ENCODE results near the gene OR1N2. TPM values are rescaled to one million over a fixed set of nuclear protein-coding genes. Genes with fewer than 3 reads are reported as not detected.

OR1N2 gene
- total RNA-seq, 2 donors from 2014 or later, result 1.1 TPM; not detected in 1

DNA sequence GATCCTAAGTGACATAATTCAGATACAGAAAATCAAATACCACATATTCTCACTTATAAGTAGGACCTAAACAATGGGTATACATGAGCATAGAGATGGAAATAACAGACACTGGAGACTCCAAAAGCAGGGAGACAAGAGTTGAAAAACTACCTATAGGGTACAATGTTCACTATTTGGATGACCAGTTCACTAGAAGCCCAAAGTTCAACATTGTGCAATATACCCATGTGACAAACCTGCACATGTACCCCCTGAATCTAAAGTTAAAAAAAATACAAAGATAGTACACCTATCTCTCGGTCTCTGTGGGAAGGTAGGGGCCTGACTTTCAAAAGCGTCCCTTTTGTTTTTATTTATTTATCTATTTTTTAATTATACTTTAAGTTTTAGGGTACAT, 14.2 kb upstream of the OR1N2 start:
- DNase-seq (ENCODE audit: low spot score) (no peak), ATAC-seq (ENCODE audit: insufficient number of reproducible peaks, low FRiP score, low read depth) (no peak)
- TF ChIP-seq, protein P1, sequence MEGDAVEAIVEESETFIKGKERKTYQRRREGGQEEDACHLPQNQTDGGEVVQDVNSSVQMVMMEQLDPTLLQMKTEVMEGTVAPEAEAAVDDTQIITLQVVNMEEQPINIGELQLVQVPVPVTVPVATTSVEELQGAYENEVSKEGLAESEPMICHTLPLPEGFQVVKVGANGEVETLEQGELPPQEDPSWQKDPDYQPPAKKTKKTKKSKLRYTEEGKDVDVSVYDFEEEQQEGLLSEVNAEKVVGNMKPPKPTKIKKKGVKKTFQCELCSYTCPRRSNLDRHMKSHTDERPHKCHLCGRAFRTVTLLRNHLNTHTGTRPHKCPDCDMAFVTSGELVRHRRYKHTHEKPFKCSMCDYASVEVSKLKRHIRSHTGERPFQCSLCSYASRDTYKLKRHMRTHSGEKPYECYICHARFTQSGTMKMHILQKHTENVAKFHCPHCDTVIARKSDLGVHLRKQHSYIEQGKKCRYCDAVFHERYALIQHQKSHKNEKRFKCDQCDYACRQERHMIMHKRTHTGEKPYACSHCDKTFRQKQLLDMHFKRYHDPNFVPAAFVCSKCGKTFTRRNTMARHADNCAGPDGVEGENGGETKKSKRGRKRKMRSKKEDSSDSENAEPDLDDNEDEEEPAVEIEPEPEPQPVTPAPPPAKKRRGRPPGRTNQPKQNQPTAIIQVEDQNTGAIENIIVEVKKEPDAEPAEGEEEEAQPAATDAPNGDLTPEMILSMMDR (IDR thresholded peaks at IDR 0.05), result no peak
- Histone ChIP-seq H3K4me1 (ENCODE audit: control insufficient read depth in 1 of 2, low read depth in 2 of 2) (no peaks in the 10 kb centered on the region), H3K27ac (no peak overlapping the region), H3K9me3 (no peaks in the 10 kb centered on the region), H3K4me3 (no peak overlapping the region), H3K36me3 (no peaks in the 10 kb centered on the region), H3K27me3 (replicated peaks; ENCODE audit: insufficient read depth) (no peaks in the 10 kb centered on the region)

GRCh38 chr9:122546196-122546595, 6.7 kb upstream of the OR1N2 start:
- ATAC-seq (ENCODE audit: insufficient number of reproducible peaks, low FRiP score, low read depth) (no peak), DNase-seq (ENCODE audit: low spot score) (no peak)
- no peak overlapping the region for H3K4me3 ChIP-seq

DNA sequence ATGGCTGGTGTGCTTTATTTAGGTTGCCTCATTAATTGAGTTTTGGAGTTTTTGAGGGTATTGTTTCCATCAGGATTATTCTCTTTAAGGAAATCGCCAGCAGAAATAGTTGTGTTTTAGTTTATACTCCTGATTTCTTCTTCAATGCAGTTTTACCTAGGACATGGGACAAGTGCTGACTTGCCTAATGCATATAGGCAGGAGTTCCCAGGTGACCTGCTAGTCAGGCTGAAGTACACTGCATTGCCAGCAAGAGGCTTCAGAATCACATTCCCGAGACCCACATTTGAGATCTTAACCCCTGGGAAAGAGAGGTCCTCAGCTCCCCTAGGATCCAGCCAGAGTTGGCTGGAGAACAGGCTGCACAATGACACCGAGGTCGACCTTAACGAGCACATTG, 1.5 kb upstream of the OR1N2 start:
- H3K4me1 ChIP-seq (ENCODE audit: control insufficient read depth in 1 of 2, low read depth in 2 of 2), result no peaks in the 10 kb centered on the region
- no peak overlapping the region for H3K4me3 ChIP-seq
- DNase-seq (ENCODE audit: low spot score), result no peak
- TF ChIP-seq, protein P1 (IDR thresholded peaks at IDR 0.05), result no peak
- no peaks in the 10 kb centered on the region for H3K27me3 ChIP-seq (replicated peaks; ENCODE audit: insufficient read depth)
- no peaks in the 10 kb centered on the region for H3K9me3 ChIP-seq
- ATAC-seq (ENCODE audit: insufficient number of reproducible peaks, low FRiP score, low read depth), result no peak
- no peaks in the 10 kb centered on the region for H3K36me3 ChIP-seq
- H3K27ac ChIP-seq, result no peak overlapping the region

More at GRCh38 chr9:122546196-122546595, 6.7 kb upstream of the OR1N2 start:
- Histone ChIP-seq H3K27ac (no peak overlapping the region), H3K27me3 (replicated peaks; ENCODE audit: insufficient read depth) (no peaks in the 10 kb centered on the region), H3K9me3 (no peaks in the 10 kb centered on the region), H3K36me3 (no peaks in the 10 kb centered on the region), H3K4me1 (ENCODE audit: control insufficient read depth in 1 of 2, low read depth in 2 of 2) (no peaks in the 10 kb centered on the region)
- TF ChIP-seq, protein P1 (IDR thresholded peaks at IDR 0.05), result no peak

- Histone ChIP-seq H3K36me3 (no peaks in the 10 kb centered on the region), H3K27me3 (replicated peaks; ENCODE audit: insufficient read depth) (no peaks in the 10 kb centered on the region), H3K9me3 (no peaks in the 10 kb centered on the region), H3K4me3 (no peak overlapping the region), H3K4me1 (ENCODE audit: control insufficient read depth in 1 of 2, low read depth in 2 of 2) (no peaks in the 10 kb centered on the region), H3K27ac (no peak overlapping the region)
- DNase-seq (ENCODE audit: low spot score) (no peak), ATAC-seq (ENCODE audit: insufficient number of reproducible peaks, low FRiP score, low read depth) (no peak)
- TF ChIP-seq, protein P1 (IDR thresholded peaks at IDR 0.05), result no peak
Measured at GRCh38 chr9:122561446-122561845, 8.5 kb downstream of the OR1N2 start.

GRCh38 chr9:122562134-122562760, 9.3 kb downstream of the OR1N2 start:
- H3K4me1 ChIP-seq (ENCODE audit: control insufficient read depth in 1 of 2, low read depth in 2 of 2), result no peaks in the 10 kb centered on the region
- H3K9me3 ChIP-seq, result no peaks in the 10 kb centered on the region
- TF ChIP-seq, protein P1 (IDR thresholded peaks at IDR 0.05), result no peak
- no peak for ATAC-seq (ENCODE audit: insufficient number of reproducible peaks, low FRiP score, low read depth)
- H3K27ac ChIP-seq, result no peak overlapping the region
- no peak for DNase-seq (ENCODE audit: low spot score)
- no peak overlapping the region for H3K4me3 ChIP-seq
- H3K36me3 ChIP-seq, result no peaks in the 10 kb centered on the region
- no peaks in the 10 kb centered on the region for H3K27me3 ChIP-seq (replicated peaks; ENCODE audit: insufficient read depth)
